NK-92 (cell line): ENCODE results near the gene FAM120AOS.
"Not testable (repeated sequence)": the region's sequence is repeated elsewhere in the genome, so short reads cannot be mapped to it uniquely, and the experiment has no call there.

ENCODE experiments used
- DNase-seq: peaks from one replicate; lab custom pipeline; 2025; ENCODE audit not compliant: unreplicated experiment; lab: John Stamatoyannopoulos, UW

The FAM120AOS gene

DNA sequence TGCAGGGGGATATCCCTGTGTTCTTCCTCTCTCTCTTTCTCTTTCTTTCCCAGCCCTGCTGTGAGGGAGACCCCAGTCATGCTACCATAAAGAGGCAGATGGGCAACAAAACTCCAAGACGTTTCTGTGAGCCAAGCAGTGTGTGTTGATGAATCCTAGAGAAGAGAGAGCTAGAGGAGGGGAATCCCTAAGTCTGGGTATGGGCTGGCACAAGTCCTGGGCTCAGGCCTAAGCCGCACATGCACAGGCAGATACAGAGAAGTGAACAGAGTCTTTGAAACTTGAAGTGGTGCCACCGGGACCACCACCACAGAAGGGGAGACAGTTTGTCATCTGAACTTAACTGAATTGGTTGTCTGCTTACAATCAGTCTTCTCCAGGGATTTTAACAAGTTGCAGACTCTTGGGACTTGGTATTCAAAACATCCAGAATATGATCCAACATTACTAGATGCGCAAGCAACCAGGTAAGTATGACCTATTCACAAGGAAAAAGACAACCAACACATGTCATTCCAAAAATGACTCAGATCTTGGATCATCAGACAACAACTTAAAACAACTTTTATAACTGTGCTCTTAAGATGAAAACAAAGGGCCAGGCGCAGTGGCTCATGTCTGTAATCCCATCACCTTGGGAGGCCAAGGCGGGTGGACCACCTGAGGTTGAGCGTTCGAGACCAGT, 12.3 kb downstream of the FAM120AOS start:
- DNase-seq, result no peak

DNA sequence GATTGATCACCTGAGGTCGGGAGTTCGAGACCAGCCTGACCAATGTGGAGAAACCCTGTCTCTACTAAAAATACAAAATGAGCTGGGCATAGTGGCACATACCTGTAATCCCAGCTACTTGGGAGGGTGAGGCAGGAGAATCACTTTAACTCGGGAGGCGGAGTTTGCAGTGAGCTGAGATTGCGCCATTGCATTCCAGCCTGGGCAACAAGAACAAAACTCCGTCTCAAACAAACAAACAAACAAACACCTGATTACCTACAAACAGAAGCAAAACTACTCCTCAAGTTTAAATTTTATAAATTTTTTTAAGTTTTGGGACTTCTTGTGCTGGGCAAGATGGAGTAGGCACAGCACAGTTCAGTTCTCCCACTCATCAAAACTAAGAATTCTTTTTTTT, 14.1 kb downstream of the FAM120AOS start:
- not testable (repeated sequence) for DNase-seq

DNA sequence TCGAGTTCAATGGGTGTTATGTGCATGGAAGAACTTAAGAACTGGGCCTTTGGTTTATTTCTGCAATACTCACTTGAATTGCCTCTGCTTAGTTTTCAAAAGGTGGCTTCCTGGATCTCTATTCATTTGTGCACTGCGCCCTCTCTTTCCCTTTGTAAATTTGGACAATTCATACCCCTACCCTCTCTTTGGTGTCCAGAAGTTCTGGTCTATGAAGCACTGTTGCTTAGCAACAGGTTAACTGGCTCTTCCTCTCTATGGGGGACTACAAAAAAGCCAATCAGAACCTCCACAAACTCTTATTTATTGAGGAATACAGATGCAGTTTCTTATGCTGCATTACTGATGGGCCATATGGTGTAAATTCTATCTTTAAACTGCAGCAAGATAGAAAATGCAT, 15.4 kb downstream of the FAM120AOS start:
- no peak for DNase-seq

DNA sequence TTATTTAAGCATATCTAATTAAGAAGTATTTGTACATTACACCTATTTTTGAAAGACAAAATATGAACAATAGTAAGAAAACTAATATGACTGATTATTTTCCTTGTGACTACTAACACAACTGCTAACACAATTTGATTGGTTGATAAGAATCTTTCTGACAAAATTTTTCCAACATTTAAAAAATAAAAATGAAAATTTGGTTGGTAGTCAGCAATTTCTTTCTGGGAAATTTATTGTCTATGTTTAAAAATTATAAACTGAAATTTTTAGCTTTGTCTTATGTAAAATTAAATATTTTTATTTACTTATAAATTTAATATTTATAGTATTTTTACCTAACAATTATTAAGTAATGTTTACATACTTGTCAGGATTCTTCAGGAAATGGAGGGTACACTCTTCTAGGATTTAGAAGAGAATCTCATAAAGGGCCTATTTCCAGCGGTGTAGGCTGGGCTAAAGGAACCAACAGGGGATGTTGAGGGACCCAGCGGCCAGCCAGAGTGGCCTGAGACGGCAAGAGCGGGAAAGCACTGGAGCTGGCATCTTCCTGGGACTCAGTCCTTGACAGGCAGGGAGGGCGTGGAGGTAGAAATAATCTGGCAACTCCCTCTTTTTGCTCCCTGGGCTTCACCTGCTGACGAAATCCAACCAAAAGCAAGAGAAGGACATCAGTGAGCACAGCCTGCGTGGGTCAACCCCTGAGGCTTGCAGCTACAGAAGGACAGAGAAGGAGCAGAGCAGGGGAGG, 16.6 kb downstream of the FAM120AOS start:
- DNase-seq, result no peak

DNA sequence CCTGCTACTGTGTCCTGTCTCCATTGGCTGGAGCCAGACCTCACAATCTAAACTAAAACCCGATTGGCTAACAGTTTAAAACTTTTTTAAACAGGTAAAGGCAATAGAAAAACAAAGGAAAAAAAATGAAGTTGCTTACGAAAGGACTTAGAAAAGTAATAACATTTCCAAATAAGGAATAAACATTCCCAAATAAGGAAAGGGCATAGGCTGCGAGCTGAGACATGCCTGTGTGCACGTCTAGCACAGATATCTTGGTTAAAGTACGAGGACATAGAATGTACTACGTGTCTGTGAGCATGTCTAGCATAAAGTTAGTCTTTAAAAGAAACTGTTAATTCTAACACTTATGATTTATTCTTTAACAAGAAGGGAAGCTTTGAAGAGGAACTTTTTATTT, 17.2 kb downstream of the FAM120AOS start:
- no peak for DNase-seq

DNA sequence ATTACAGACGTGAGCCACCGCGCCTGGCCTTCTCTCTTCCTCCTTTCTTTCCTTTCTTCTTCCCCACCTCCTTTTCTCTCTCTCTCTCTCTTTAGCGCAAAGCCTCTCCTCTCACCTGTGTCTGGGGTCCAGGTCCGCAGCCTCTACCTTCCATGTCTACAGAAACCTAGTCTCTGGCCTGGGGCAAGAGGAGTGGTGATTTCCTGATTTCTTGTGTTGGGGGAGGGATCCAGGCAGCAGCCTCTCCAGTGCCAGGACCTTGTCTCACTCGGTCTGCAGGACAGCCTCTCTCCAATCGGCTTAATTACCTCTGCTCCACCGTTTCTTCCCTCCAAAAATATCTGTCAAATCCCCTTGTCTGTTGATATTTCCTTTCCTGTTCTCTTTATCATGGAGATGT, 18.0 kb downstream of the FAM120AOS start:
- DNase-seq, result no peak

DNA sequence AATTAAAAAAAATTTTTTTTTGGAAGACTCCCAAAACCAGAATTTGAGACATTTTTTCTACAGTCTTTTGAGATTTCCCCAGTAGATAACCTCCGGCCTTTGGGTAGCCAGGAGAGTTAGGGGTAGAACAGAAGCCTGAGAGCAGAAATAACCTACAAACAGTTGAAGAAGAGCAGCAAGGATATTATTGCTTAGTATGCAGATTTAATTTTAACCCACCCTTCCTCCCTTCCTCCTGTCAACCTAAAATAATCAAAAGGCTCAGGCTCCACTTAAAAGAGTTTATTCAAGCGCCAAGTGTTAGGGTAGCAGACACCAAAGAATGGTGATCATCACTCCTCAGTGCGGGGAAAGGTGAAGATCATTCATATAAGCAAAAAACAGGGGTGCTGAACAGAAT, 19.3 kb downstream of the FAM120AOS start:
- no peak for DNase-seq

DNA sequence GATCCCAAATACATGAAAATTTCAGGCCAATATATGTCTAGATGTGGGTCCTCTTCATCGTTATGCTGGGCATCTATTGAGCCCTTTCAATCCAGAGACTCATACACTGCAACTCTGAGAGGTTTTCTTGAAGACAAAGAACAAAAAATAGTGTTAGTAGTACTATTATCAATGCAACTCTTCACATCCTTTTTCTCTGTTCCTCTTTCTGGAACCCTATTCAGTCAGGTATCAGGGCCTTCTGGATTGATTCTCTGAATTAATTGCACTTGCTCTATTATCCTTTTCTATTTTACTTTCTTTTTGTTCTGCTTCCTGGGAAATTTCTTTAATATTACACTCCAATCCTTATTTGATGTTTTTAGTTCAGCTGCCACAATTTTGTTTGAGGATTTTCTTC, 20.4 kb downstream of the FAM120AOS start:
- no peak for DNase-seq

DNA sequence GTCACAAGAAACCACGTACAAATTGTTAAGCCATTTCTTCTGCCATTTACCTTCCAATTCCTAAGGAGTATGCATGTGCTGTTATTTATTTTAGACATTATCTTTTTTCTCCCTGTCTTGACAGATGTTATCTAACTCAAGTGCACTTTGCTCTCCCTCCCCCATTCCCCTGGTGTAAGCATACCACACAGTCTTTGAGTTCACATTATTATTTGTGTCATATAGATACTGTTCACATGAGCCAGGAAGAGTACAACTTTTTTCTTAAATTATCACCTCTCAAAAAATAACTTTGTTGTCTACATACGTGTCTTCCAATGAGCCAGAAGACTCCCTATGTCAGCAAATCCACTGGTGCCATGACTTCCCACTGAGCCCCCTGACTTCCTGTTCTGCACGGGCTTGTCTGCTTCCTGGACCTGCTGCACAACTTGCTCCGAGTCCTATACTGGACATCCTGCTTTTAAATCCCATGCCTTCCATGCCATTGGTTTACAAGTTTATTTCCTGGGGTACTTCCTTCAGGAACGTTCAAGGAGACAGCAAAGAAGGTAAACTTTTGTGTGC, 21.8 kb downstream of the FAM120AOS start:
- no peak for DNase-seq

DNA sequence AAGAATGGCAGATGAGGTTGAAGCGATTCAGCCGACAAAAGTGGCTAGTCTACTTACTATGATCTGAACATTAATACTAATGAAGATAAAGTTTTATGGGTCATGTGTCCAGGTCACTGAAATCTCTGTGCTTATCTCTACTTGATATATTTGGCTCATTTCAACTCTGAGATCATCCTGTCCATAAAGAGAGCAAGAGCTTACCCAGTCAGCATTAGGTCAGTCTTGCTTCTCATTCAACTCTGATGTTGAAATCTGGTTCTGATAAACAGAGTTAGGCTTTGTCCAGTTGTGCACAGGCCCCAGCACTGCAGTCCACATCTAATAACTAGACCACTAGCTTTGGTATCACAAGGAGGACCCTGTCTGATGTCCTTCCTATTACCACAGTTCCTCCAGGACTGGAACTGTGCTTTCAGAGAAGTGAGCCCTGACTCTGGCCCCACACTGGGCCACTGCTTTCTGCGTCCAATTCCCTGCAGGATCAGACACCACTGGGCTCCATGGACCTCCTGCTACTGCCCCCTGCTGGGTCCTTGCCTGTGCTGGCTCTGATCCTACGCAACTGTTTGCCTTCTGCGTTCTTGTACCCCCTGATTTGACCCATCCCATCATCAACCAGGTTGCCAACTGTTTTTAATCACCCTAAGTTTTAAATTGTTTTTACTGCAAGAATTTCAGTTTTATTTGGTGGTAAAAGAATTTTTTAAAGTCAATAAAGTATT, 25.6 kb downstream of the FAM120AOS start:
- DNase-seq, result no peak

DNA sequence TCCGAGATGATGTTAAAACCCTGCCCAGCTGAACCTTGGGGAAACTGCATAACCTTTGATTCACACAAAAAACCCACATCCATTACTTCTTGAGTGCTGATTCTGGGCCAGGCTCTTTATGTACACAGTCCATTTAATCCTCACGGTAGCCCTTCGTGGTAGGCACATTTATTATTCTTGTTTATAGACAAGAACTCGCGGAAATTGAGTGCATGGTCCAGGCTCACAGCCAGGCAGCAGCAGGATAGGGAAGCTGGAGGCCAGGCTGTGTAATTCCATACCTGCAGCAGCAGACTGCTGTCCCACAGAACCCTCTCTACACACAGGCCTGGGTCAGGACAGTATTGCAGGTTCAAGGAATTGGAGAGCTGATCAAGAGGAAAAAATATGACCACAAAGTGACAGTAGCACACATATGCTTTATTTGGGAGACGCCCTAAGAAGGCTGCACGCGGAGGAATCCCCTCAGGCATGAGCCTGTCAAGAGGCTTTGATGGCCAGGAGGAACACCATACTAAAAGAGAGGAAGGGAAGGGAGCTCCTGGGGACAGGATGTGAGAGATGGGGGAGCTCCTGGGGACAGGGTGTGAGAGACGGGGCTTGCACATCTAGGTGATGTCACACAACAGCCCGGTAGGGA, 30.3 kb downstream of the FAM120AOS start:
- DNase-seq, result no peak

DNA sequence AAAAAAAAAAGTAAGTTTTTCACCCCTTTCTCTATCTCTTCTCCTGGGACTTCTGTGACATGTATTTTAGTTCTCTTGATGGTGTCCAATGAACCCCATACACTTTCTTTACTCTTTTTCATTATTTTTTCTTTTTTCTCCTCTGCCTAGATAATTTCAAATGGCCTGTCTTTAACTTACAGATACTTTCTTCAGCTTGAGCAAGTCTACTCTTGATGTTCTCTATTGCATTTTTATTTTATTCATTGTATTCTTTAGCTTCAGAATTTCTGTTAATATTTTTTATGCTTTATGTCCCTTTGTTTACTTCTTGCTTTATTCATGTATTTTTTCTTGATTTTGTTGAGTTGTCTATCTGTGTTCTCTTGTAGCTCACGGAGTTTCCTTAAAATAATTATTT, 34.4 kb downstream of the FAM120AOS start:
- no peak for DNase-seq

DNA sequence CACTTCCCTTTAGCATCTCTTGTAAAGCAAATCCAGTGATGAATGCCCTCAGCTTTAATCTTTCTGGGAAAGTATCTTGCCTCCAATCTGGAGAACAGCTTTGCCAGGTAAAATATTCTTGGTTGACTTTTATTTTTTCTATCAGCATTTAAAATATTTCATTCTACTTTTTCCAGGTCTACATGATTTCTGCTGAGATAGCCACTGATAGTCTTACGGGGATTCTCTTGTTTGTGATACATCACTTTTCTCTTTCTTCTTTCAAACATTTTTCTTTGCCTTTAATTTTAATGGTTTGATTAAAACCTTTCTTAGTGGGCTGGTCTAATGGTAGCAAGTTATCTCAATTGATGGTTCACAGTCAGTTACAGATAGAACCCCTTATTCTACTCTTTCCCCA, 35.8 kb downstream of the FAM120AOS start:
- no peak for DNase-seq

DNA sequence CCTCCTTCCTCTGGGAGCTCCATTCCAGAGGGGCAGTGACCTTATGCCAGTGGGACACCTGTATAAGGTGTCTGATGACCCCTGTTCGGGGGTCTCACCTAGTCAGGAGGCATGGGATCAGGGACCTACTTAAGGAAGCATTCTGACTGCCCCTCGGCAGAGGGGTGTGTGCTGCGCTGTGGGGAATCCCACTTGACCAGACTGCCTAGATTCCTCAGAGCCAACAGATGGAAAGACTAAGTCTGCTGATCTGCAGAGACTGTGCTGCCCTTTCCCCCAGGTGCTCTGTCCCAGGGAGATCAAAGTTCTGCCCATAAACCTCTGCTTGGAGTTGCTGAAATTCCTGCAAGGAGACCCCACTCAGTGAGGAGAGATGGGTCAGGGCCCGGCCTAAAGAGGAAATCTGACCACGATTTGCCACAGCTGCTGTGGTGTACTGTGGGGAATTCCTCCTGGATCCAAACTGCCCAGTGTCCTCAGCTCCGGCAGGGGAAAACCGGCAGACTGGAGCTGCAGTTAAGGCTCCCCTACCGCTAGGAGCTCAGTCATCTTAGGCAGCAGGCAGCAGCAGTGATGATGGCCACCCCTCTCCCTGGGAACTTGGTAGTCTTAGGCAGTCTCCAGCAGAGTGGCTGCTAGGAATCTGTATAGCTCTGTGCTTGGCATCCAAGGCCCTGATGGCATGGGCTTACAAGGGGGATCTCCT, 36.7 kb downstream of the FAM120AOS start:
- DNase-seq, result no peak

DNA sequence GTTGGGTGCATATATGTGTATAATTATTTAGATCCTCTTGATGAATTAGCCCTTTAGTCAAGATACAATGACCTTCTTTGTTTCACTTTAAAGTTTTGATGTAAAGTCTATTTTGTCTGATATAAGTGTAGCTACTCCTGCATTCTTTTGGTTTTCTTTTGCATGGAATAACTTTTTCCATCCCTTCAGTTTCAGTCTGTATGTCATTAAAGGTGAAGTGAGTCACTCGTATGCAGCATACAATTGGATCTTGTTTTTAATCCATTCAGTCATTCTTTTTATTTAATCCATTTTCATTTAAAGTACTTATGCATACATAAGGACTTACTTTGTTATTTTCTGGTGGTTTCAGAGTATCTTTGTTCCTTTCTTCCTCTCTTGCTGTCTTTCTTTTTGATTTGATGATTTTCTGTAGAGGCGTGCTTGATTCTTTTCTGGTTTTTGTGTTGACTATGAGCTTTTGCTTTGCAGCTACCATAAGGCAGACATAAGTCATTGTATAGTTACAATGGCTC, 38.1 kb downstream of the FAM120AOS start:
- DNase-seq, result no peak

DNA sequence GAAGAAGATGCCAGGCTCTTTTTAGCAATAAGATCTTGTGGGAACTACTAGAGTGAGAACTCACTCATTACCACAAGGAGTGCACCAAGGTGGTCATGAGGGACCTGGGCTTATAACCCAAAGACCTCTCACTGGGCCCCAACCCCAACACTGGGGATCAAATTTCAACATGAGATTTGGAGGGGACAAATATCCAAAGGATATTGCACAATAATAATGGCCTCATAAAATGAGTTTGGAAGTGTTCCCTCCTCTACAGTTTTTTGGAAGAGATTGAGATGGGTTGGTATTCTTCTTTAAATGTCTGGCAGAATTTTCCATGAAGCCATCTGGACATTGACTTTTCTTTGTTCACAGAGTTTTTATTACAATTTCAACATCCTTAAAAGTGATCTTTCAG, 39.9 kb downstream of the FAM120AOS start:
- DNase-seq, result no peak

DNA sequence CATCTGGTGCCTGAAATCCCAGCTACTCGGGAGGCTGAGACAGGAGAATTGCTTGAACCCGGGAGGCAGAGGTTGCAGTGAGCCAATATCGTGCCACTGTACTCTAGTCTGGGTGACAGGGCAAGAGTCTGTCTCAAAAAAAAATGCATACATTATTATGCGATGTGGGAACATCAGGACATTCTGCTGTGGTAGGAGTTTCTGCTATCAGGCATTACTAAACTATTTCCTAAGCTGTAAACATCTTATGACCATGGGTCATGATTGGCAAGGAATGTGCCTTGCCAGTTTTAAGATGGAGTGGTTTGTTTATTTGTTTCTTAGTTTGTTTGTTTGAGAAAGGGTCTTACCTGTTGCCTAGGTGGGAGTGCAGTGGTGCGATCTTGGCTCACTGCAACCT, 47.0 kb downstream of the FAM120AOS start:
- no peak for DNase-seq

DNA sequence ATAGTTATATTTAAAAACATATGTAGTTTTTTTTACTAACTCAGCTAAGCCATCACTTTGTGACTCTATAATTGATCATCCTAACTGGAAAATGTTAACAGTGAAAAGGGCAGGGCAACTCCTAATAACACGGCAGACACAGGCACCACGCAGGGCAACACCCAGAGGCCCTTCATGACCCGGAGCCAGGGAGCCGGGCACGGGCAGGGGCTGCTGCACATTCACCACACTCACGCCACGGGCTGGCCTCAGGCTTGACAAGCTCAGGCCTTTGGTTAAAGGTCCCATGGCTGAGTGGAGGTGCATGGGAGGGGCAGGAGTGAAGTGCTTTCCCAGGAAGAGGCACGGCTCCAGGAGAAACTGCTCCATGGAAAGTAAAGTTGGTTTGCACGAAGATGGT, 54.9 kb downstream of the FAM120AOS start:
- DNase-seq, result no peak

DNA sequence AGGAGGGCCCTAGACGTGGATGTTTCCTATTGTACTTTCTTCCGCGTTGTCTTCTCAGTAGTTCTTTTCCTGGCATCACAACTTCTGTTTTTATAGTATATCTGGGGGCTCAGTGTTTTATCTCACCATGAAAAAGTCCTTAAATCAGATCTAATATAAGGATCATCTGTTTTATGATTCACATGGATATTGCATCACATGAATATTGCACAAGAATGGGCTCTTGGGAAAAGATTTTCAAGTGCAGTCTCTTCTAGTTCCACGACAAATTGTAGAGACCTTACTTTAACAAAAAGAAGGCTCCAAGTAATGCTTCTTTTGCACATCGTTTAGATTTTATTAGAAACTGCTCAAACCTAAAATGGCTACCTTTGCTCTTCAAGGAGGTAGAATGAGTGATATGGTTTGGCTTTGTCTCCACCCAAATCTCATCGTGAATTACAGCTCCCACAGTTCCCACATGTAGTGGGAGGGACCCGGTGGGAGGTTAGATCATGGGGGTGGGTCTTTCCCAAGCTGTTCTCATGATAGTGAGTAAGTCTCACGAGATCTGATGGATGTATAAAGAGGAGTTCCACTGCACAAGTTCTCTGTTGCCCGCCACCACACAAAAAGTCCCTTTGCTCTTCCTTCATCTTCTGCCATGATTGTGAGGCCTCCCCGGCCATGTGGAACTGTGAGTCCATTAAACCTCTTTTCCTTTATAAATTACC, 55.6 kb downstream of the FAM120AOS start:
- DNase-seq, result no peak
